Retinal pigment epithelial cell (primary cell): Measurements from ENCODE around the gene IL12B.
"Not testable (repeated sequence)": the region's sequence is repeated elsewhere in the genome, so short reads cannot be mapped to it uniquely, and the experiment has no call there.

Experiments
- DNase-seq: peaks from one replicate; pipeline ENCODE4 v3.0.0-alpha.2; 2010; ENCODE audit warnings: low read depth
- H3K4me3 ChIP-seq: 2 replicates; pipeline ENCODE4 v1.5.1; 2011; ENCODE audit warnings: mild to moderate bottlenecking, low read length, control low read depth, moderate library complexity
- CTCF ChIP-seq: conservative IDR thresholded peaks from 2 replicates; pipeline ENCODE4 v1.5.1; 2011; ENCODE audit warnings: low read depth, low read length, control low read depth, inconsistent platforms

The IL12B gene

GRCh38 chr5:159309689-159310433, 20.4 kb downstream of the IL12B start:
- TF ChIP-seq CTCF = no peak
- no peak for DNase-seq
- H3K4me3 ChIP-seq = no peak overlapping the region

DNA sequence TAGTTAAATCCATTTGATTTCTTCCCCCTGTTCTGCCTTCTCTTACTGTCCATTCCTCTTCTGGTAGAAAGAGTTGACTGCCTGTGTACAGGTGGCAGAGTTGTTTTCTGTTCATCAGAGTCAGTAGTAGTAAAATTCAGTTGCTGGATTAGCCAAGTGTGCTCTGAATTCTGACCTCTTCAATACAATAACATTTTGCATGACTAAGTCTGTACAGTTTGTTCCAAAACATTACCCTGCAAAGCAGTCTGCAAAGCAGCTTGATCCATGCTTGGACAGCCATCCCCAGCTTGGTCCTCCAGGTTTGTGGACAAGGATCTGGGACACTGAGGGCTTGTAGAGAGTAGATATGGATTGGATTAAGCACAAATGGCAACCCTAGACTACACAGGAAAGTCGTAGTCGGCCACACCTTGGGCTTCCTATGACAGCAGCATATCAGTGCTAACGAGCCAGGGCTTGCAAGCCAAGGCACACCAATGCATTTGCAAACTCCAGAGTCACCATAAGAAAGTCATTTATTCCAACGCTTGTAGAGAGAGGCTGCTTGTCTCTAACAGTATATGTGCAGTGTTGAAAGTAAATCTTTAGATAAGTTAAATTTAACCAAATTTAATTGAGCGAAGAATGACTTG, 25.2 kb downstream of the IL12B start:
- no peak overlapping the region for H3K4me3 ChIP-seq
- TF ChIP-seq CTCF = no peak
- no peak for DNase-seq

DNA sequence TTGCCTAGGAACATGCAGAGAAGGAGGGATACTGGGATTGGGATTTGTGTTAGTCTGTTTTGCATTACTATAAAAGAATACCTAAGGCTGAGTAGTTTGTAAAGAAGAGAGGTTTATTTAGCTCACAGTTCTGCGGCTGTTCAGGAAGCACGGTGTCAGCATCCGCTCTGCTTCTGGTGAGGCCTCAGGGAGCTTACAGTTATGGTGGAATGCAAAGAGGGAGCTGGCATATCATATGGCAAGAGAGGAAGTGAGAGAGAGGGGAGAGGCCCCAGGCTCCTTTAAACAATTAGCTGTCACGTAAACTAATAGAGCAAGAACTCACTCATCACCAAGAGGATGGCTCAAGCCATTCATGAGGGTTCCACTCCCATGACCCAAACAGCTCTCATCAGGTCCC, 27.0 kb downstream of the IL12B start:
- no peak for DNase-seq
- no peak overlapping the region for H3K4me3 ChIP-seq
- TF ChIP-seq CTCF = no peak

DNA sequence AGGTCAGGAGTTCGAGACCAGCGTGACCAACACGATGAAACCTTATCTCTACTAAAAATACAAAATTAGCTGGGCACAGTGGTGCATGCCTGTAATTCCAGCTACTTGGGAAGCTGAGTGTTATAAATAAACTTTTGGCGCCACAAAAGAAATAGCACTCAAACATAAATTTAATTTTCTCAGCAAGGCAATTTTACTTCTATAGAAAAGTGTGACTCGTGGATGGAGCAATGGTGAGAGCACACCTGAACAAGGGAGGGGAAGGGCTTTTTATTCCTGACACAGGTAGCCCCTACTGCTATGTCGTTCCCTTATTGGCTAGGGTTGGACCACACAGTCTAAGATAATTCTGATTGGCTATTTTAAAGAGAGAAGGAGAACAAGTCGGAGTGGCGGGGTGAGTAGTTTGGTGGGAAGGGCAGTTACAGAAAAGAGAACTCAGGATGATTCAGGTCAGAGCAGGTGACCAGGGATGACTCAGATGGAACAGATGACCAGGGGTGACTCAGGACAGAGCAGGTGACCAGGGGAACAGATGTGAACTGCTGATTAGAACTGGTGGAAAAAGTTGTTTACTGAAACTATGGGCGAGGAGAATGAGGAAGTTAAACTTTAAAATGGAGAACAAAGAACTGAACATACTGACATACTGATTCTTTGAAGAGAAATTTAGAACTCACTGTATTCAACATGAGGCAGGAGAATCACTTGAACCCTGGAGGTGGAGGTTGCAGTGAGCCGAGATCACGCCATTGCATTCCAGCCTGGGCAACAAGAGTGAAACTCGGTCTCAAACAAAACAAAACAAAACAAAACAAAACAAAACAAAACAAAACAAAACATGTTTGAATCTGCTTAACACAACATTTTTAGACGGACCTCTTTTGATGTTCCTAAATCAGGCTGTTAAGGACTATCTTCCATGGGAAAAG, 28.1 kb downstream of the IL12B start:
- not testable (repeated sequence) for DNase-seq, H3K4me3 ChIP-seq

DNA sequence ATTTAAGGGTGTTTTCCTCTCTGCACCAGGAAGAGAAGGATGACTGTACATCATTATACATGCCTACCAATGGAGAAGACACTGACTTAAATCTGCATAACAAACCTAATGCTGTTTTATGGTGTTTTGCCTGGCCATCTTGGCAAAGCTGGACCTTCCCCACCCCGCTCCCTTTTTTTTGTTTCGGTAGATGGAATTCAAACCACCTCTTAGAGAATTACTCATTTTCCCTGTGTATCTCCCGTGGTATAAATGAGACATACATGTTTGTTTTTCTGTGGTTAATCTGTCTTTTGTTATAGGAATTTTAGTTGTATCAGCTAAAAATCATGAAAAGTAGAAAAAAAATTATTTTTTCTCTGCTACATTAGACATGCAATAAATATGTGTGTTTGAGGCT, 28.8 kb downstream of the IL12B start:
- no peak for DNase-seq
- no peak for TF ChIP-seq CTCF
- H3K4me3 ChIP-seq = no peak overlapping the region

GRCh38 chr5:159297300-159297699, 33.0 kb downstream of the IL12B start:
- H3K4me3 ChIP-seq, DNase-seq: not testable (repeated sequence)

DNA sequence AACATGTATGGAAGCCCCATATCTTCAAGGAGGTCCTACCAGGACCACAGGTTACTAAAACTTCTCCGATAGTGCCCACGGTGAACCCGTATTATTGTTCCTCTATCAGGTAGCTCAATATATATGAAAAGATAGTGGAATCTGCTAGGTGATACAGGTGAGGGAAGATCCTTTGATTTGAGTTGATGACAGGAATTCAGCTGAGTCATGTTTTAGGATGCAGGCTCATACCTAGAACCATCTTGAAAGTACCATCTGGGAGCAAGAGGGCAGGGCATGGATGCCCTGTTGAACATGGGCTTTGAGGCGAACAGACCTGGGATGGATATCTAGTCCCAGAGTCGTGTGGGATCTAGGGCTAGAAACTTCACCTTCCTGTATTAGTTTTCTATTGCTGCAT, 35.4 kb downstream of the IL12B start:
- no peak overlapping the region for H3K4me3 ChIP-seq
- TF ChIP-seq CTCF = no peak
- DNase-seq = no peak

DNA sequence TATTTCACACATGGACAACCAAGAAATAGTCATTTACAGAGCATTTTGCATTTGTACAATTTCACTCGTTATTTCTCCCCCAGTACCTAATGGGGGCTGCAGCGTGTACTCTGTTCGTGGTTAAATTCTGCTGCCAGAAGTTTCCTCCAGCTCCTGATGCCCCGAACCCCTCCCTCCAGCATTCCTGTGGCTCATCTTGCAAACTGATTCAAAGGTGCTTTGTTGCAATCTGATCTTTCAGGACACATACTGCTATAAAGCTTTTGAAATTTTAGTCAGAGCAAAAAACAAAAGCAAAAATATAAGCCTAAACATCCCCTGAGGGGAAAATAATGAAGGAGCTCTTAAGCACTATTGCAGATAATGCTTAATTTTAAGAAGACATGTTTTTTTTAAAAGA, 39.5 kb downstream of the IL12B start:
- no peak overlapping the region for H3K4me3 ChIP-seq
- TF ChIP-seq CTCF = no peak
- DNase-seq = no peak
